AG04450 (cell line): ENCODE data around the gene TFEC. TPM values are rescaled to one million over a fixed set of nuclear protein-coding genes. Genes with fewer than 3 reads are reported as not detected.
"Not testable (repeated sequence)": the region's sequence is repeated elsewhere in the genome, so short reads cannot be mapped to it uniquely, and the experiment has no call there.

Source experiments
- CTCF ChIA-PET: fragments of 300-600, 350-600 bp; formaldehyde crosslinking; extraction: SDS; loops from one replicate; lab custom pipeline; 2022; ENCODE audit warnings: antibody characterized with exemption, inconsistent platforms; lab: Charles Lee
- POLR2A ChIA-PET: fragments of 350-600 bp; formaldehyde crosslinking; extraction: SDS; loops from one replicate; lab custom pipeline; 2021; ENCODE audit warnings: antibody characterized with exemption, inconsistent platforms; lab: Yijun Ruan, JAX
- DNase-seq: peaks from one replicate; pipeline ENCODE4 v3.0.0-alpha.2; 2011; ENCODE audit warnings: low read depth, low spot score
- H3K27ac ChIP-seq: one replicate; pipeline ENCODE4 v1.5.1; 2012; ENCODE audit warnings: low read depth, low read length, control low read depth
- H3K27me3 ChIP-seq: one replicate; pipeline ENCODE4 v1.6.0; 2012; ENCODE audit warnings: low read length; ENCODE audit not compliant: control insufficient read depth, insufficient read depth
- H3K4me3 ChIP-seq: 2 replicates; pipeline ENCODE4 v1.5.1; 2011; ENCODE audit warnings: mild to moderate bottlenecking, low read depth, low read length, control low read depth
- H3K9me3 ChIP-seq: 2 replicates; pipeline ENCODE4 v1.5.1; 2012; ENCODE audit warnings: low read length; ENCODE audit not compliant: control insufficient read depth, insufficient read depth
- CTCF ChIP-seq: IDR thresholded peaks from 2 replicates; pipeline ENCODE4 v1.5.1; 2011; ENCODE audit warnings: low read depth, low read length, control low read depth, inconsistent platforms
- polyA plus RNA-seq: library from polyadenylated mRNA; depleted of rRNA; stranded (reverse); fragments of >200 nt; gene quantifications from 2 replicates; pipeline ENCODE4 v1.2.3, GENCODE V29; 2011

TFEC gene
- polyA plus RNA-seq, 1 experiment, result 0.10 TPM

GRCh38 chr7:116021237-116021636 is 9.3 kb downstream of the TFEC start:
- CTCF ChIA-PET, result no interaction called here
- Histone ChIP-seq H3K27me3 (no peaks in the 10 kb centered on the region), H3K9me3 (no peaks in the 10 kb centered on the region), H3K27ac (no peak overlapping the region), H3K4me3 (no peak overlapping the region)
- DNase-seq, result no peak
- TF ChIP-seq CTCF, result no peak
- POLR2A ChIA-PET, result no interaction called here

GRCh38 chr7:116018731-116019130 is 11.8 kb downstream of the TFEC start:
- CTCF ChIA-PET, result no interaction called here

GRCh38 chr7:116013675-116014074 is 16.9 kb downstream of the TFEC start:
- no peak for TF ChIP-seq CTCF
- CTCF ChIA-PET, result no interaction called here
- DNase-seq, result no peak
- H3K9me3 ChIP-seq, result no peaks in the 10 kb centered on the region
- no peaks in the 10 kb centered on the region for H3K27me3 ChIP-seq
- H3K4me3 ChIP-seq, result no peak overlapping the region
- no peak overlapping the region for H3K27ac ChIP-seq
- POLR2A ChIA-PET, result no interaction called here

More at GRCh38 chr7:116018731-116019130, 11.8 kb downstream of the TFEC start:
- POLR2A ChIA-PET, result no interaction called here
- DNase-seq, result no peak
- TF ChIP-seq CTCF, result no peak
- Histone ChIP-seq H3K27me3 (no peaks in the 10 kb centered on the region), H3K4me3 (no peak overlapping the region), H3K27ac (no peak overlapping the region), H3K9me3 (no peaks in the 10 kb centered on the region)

DNA sequence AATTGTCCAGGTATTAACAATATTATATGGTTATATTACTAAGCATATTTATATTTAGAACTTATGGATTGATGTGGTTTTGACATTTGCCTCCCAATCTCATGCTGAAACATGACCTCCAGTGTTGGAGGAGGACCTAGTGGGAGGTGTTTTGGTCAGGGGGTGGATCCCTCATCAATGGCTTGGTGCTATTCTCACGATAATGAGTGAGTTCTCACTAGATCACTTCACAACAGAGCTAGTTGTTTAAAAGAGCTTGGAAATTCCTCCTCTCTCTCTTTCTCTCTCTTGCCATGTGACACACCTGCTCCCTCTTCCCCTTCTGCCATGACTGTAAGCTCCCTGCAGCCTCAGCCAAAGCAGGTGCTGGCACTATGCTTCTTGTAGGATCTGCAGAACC is 19.0 kb downstream of the TFEC start:
- TF ChIP-seq CTCF, result no peak
- H3K27me3 ChIP-seq, result no peaks in the 10 kb centered on the region
- no peak for DNase-seq
- ChIA-PET POLR2A (no interaction called here), CTCF (no interaction called here)
- H3K4me3 ChIP-seq, result no peak overlapping the region
- no peaks in the 10 kb centered on the region for H3K9me3 ChIP-seq
- no peak overlapping the region for H3K27ac ChIP-seq

- DNase-seq, H3K27ac ChIP-seq, H3K4me3 ChIP-seq, H3K27me3 ChIP-seq, H3K9me3 ChIP-seq, CTCF ChIA-PET, POLR2A ChIA-PET: not testable (repeated sequence)
Measured at GRCh38 chr7:116004762-116005161, 25.8 kb downstream of the TFEC start.

GRCh38 chr7:115997221-115997620 is 33.3 kb downstream of the TFEC start:
- CTCF ChIA-PET, result no interaction called here
- POLR2A ChIA-PET, result no interaction called here

More at GRCh38 chr7:115997221-115997620, 33.3 kb downstream of the TFEC start:
- DNase-seq, result no peak
- H3K27me3 ChIP-seq, result no peaks in the 10 kb centered on the region
- H3K9me3 ChIP-seq, result no peaks in the 10 kb centered on the region; the same call in 1 of the 2 replicates
- no peak overlapping the region for H3K27ac ChIP-seq
- H3K4me3 ChIP-seq, result no peak overlapping the region
- no peak for TF ChIP-seq CTCF
